Hematopoietic multipotent progenitor cell (in vitro differentiated cells): ENCODE data around the gene PDE1C. TPM values are rescaled to one million over a fixed set of nuclear protein-coding genes. Genes with fewer than 3 reads are reported as not detected.
"Not testable (repeated sequence)": the region's sequence is repeated elsewhere in the genome, so short reads cannot be mapped to it uniquely, and the experiment has no call there.

ENCODE experiments used
- DNase-seq, 3 donors: peaks; one replicate each; pipeline ENCODE4 v3.0.0-alpha.2; 2011 to 2015; ENCODE audit warnings: low read depth in 2 of 3, low spot score in 2 of 3
- total RNA-seq: library from RNA; depleted of rRNA; stranded (reverse); fragments of >200 nt; gene quantifications from one replicate; pipeline ENCODE4 v1.2.3, GENCODE V29; 2012

PDE1C gene
- total RNA-seq, 1 donor = under 0.01 TPM

GRCh38 chr7:31858055-31858454 lies 212.2 kb downstream of the PDE1C start:
- DNase-seq = no peak

GRCh38 chr7:31857172-31857571 lies 213.0 kb downstream of the PDE1C start:
- DNase-seq = no peak

GRCh38 chr7:31856337-31856736 lies 213.9 kb downstream of the PDE1C start:
- no peak for DNase-seq

- DNase-seq = no peak
Measured at GRCh38 chr7:31855530-31855929, 214.7 kb downstream of the PDE1C start.

- no peak for DNase-seq
Measured at GRCh38 chr7:31853380-31853779, 216.8 kb downstream of the PDE1C start.

- DNase-seq = no peak
Measured at GRCh38 chr7:31852462-31852861, 217.7 kb downstream of the PDE1C start.

GRCh38 chr7:31851119-31851518 lies 219.1 kb downstream of the PDE1C start:
- no peak for DNase-seq

GRCh38 chr7:31850601-31851000 lies 219.6 kb downstream of the PDE1C start:
- no peak for DNase-seq

- DNase-seq = no peak
Measured at GRCh38 chr7:31850066-31850465, 220.1 kb downstream of the PDE1C start.

- DNase-seq = no peak
Measured at GRCh38 chr7:31835471-31835870, 234.7 kb downstream of the PDE1C start.

- DNase-seq = not testable (repeated sequence)
Measured at GRCh38 chr7:31833625-31834024, 236.6 kb downstream of the PDE1C start.

- no peak for DNase-seq
Measured at GRCh38 chr7:31828520-31828919, 241.7 kb downstream of the PDE1C start.

- DNase-seq = no peak
Measured at GRCh38 chr7:31825576-31825975, 244.6 kb downstream of the PDE1C start.

- DNase-seq = no peak
Measured at GRCh38 chr7:31819031-31819430, 251.2 kb downstream of the PDE1C start.

- DNase-seq = no peak
Measured at GRCh38 chr7:31816810-31817209, 253.4 kb downstream of the PDE1C start.

GRCh38 chr7:31815796-31816195 lies 254.4 kb downstream of the PDE1C start:
- DNase-seq = no peak

GRCh38 chr7:31814187-31814586 lies 256.0 kb downstream of the PDE1C start:
- no peak for DNase-seq

- peak in 2 of 3 donors; percentile 40 to 76 for DNase-seq
Measured at GRCh38 chr7:31811650-31812461, 258.4 kb downstream of the PDE1C start.

GRCh38 chr7:31805209-31805818 lies 264.9 kb downstream of the PDE1C start:
- DNase-seq = no peak

- no peak for DNase-seq
Measured at GRCh38 chr7:31796375-31796774, 273.8 kb downstream of the PDE1C start.

- no peak for DNase-seq
Measured at GRCh38 chr7:31794851-31795344, 275.3 kb downstream of the PDE1C start.

GRCh38 chr7:31791881-31792280 lies 278.3 kb downstream of the PDE1C start:
- no peak for DNase-seq
